ENCODE results near the gene GLDN. TPM values are rescaled to one million over a fixed set of nuclear protein-coding genes. Genes with fewer than 3 reads are reported as not detected.

The GLDN gene
- total and polyA plus RNA-seq, 7 donors = 0.07 to 1.7 (median 1.1) TPM

- intact Hi-C loops (cut with DNase I) = no loop called here
- Histone ChIP-seq H3K36me3 (ENCODE audit: insufficient read depth in 1 of 2, low read depth in 1 of 2) (no peaks in the 10 kb centered on the region), H3K4me1 (no peaks in the 10 kb centered on the region), H3K27me3 (ENCODE audit: insufficient read depth in 3 of 3, low read length in 2 of 3) (no peaks in the 10 kb centered on the region), H3K9me3 (no peaks in the 10 kb centered on the region), H3K27ac (no peak overlapping the region), H3K4me3 (no peak overlapping the region)
- ATAC-seq = no peak
- 82 to 88% (median 84%) methylated on average over 4 of the region's 4 CpGs for WGBS, 3 donors
- DNase-seq = no peak
- TF ChIP-seq, protein P1, sequence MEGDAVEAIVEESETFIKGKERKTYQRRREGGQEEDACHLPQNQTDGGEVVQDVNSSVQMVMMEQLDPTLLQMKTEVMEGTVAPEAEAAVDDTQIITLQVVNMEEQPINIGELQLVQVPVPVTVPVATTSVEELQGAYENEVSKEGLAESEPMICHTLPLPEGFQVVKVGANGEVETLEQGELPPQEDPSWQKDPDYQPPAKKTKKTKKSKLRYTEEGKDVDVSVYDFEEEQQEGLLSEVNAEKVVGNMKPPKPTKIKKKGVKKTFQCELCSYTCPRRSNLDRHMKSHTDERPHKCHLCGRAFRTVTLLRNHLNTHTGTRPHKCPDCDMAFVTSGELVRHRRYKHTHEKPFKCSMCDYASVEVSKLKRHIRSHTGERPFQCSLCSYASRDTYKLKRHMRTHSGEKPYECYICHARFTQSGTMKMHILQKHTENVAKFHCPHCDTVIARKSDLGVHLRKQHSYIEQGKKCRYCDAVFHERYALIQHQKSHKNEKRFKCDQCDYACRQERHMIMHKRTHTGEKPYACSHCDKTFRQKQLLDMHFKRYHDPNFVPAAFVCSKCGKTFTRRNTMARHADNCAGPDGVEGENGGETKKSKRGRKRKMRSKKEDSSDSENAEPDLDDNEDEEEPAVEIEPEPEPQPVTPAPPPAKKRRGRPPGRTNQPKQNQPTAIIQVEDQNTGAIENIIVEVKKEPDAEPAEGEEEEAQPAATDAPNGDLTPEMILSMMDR (IDR thresholded peaks at IDR 0.05) = no peak
These were observed 12.5 kb upstream of the GLDN start for GRCh38 chr15:51328926-51329325.

- TF ChIP-seq, protein P1 (IDR thresholded peaks at IDR 0.05) = no peak
- Histone ChIP-seq H3K27me3 (ENCODE audit: insufficient read depth in 3 of 3, low read length in 2 of 3) (no peaks in the 10 kb centered on the region), H3K27ac (no peak overlapping the region), H3K4me3 (no peak overlapping the region), H3K9me3 (no peaks in the 10 kb centered on the region), H3K4me1 (no peaks in the 10 kb centered on the region), H3K36me3 (ENCODE audit: insufficient read depth in 1 of 2, low read depth in 1 of 2) (no peaks in the 10 kb centered on the region)
- 65 to 66% (median 65%) methylated on average over 5 of the region's 5 CpGs for WGBS, 3 donors
- intact Hi-C loops (cut with DNase I) = no loop called here
- ATAC-seq (no peak), DNase-seq (no peak)
These were observed 10.3 kb upstream of the GLDN start for GRCh38 chr15:51331141-51331540.

DNA sequence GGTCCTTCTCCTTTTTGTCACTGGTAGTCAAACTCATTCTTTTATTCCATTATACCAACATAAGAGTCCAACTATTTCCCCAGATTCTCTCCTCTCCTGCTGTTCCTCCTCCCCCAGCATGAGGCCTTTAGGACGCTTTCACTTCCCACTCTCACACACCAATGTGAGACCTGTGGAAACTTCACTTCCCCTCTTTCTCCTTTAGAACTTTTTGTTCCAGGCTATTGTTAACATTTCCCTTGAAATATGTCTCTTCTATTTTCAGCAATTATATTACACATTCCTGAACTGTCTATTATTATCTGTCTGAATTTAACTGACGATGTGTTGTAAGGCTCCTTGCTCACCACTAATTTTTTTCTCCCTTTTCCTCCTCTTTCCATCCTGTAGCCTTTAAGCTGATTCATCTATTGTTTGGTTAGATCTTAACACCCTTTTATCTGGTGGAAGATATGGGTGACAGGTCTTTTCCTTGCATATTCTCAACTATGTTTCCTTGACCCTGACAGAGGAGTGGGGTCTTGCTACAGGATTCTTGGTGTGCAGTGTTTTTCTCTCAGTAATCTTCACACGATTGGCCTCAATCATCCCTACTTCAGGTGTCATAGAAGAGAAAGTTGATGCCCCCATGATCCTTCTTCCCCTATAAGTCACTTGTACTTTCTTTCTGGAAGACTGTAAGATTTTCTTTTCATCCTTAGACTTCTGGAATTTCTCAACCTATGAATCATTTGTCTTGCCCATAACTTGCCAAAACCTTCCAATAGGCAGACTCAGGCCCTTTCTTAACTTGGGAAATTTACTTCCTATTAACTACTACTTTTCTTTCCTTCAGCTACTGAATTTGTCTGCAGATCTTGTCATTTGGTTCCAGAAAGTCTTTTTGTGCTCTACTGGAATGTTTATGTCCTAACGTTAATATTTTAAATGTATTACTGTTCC is 9.0 kb upstream of the GLDN start:
- no peak overlapping the region for H3K4me3 ChIP-seq
- H3K36me3 ChIP-seq (ENCODE audit: insufficient read depth in 1 of 2, low read depth in 1 of 2) = no peaks in the 10 kb centered on the region
- intact Hi-C loops (cut with DNase I) = no loop called here
- no peaks in the 10 kb centered on the region for H3K9me3 ChIP-seq
- 69 to 75% (median 74%) methylated on average over 4 of the region's 4 CpGs for WGBS, 3 donors
- DNase-seq = no peak
- no peak overlapping the region for H3K27ac ChIP-seq
- H3K27me3 ChIP-seq (ENCODE audit: insufficient read depth in 3 of 3, low read length in 2 of 3) = no peaks in the 10 kb centered on the region
- no peak for ATAC-seq
- TF ChIP-seq, protein P1 (IDR thresholded peaks at IDR 0.05) = no peak
- no peaks in the 10 kb centered on the region for H3K4me1 ChIP-seq

DNA sequence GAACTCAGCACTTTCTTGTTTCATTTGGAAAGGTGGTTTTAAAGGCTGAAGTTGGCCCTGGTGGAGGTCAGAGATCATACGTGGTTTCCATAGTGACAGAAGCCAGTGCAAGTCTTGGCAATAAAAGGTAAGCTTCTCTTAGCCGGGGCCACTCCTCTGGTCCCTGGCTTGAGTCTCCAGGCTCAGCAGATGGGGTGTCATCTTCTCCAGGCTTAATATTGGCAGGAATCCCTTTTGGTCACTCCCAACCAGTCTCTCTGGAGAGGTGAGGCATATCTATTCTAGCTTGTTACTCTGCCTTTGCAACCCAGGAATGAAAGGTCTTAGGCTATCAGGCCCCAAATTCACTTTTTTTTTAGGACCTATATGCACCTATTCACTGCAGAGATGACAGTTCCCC is 7.9 kb upstream of the GLDN start:
- TF ChIP-seq, protein P1 (IDR thresholded peaks at IDR 0.05) = no peak
- no peaks in the 10 kb centered on the region for H3K9me3 ChIP-seq
- no peak for ATAC-seq
- 56 to 62% (median 59%) methylated on average over 2 of the region's 2 CpGs for WGBS, 3 donors
- H3K27ac ChIP-seq = no peak overlapping the region
- intact Hi-C loops (cut with DNase I) = no loop called here
- no peak overlapping the region for H3K4me3 ChIP-seq
- H3K36me3 ChIP-seq (ENCODE audit: insufficient read depth in 1 of 2, low read depth in 1 of 2) = no peaks in the 10 kb centered on the region
- no peaks in the 10 kb centered on the region for H3K4me1 ChIP-seq
- H3K27me3 ChIP-seq (ENCODE audit: insufficient read depth in 3 of 3, low read length in 2 of 3) = no peaks in the 10 kb centered on the region
- DNase-seq = no peak

All from psoas muscle (tissue), 8 donors.